SK-N-SH (cell line): ENCODE measurements around the gene PHEX. TPM values are rescaled to one million over a fixed set of nuclear protein-coding genes. Genes with fewer than 3 reads are reported as not detected.

ENCODE experiments used
- CTCF ChIA-PET: fragments of 300-600, 350-600 bp; formaldehyde crosslinking; extraction: SDS; loops from one replicate; lab custom pipeline; 2021; lab: Yijun Ruan, JAX
- POLR2A ChIA-PET: fragments of 350-600 bp; sonication (Branson Sonifier 250); formaldehyde crosslinking; extraction: SDS; loops from one replicate; lab custom pipeline; 2020; ENCODE audit warnings: antibody characterized with exemption, inconsistent platforms; lab: Yijun Ruan, JAX
- DNase-seq: peaks from one replicate; pipeline ENCODE4 v3.0.0; 2012
- H2AFZ ChIP-seq: fragments of 200-600 bp; sonication (generic); 2 replicates; pipeline ENCODE4 v1.8.1; 2016; ENCODE audit warnings: antibody characterized with exemption, mild to moderate bottlenecking, low read depth
- H3F3A ChIP-seq: fragments of 200-600 bp; sonication (generic); replicated peaks from 2 replicates; pipeline ENCODE3; 2016; ENCODE audit warnings: antibody characterized with exemption, mild to moderate bottlenecking; ENCODE audit not compliant: insufficient read depth
- H3K27ac ChIP-seq, 2 experiments: fragments of 200-500 bp in 1 of 2; fragments of 200-600 bp in 1 of 2; sonication (Bioruptor generic) in 1 of 2; sonication (generic), shearing (Covaris generic) in 1 of 2; 2 replicates each; pipeline versions ENCODE4 v1.5.1 to v1.6.1; 2014 to 2016; ENCODE audit warnings: low read depth in 2 of 2, inconsistent platforms in 1 of 2, low read length in 1 of 2, mild to moderate bottlenecking in 1 of 2, mixed read lengths in 1 of 2
- H3K27me3 ChIP-seq: fragments of 200-600 bp; sonication (generic), shearing (Covaris generic); 2 replicates; pipeline ENCODE4 v1.6.1; 2016; ENCODE audit warnings: mixed run types; ENCODE audit not compliant: insufficient read depth
- H3K36me3 ChIP-seq, 2 experiments: fragments of 200-500 bp in 1 of 2; fragments of 200-600 bp in 1 of 2; sonication (Bioruptor generic) in 1 of 2; sonication (generic) in 1 of 2; replicated peaks in 1 of 2; 2 replicates each; pipeline versions ENCODE3 to v1.5.1; 2014 to 2016; ENCODE audit warnings: low read length in 1 of 2, mild to moderate bottlenecking in 1 of 2; ENCODE audit not compliant: insufficient read depth in 2 of 2, control insufficient read depth in 1 of 2
- H3K4me1 ChIP-seq, 2 experiments: fragments of 200-500 bp in 1 of 2; fragments of 200-600 bp in 1 of 2; sonication (Bioruptor generic) in 1 of 2; sonication (generic), shearing (Covaris generic) in 1 of 2; 2 replicates each; pipeline versions ENCODE4 v1.5.1 to v1.6.1; 2014 to 2016; ENCODE audit warnings: low read depth in 1 of 2, low read length in 1 of 2, mixed run types in 1 of 2; ENCODE audit not compliant: insufficient read depth in 2 of 2, control insufficient read depth in 1 of 2
- H3K4me2 ChIP-seq: fragments of 200-600 bp; sonication (generic), shearing (Covaris generic); 2 replicates; pipeline ENCODE4 v1.6.1; 2017; ENCODE audit warnings: mixed run types
- H3K4me3 ChIP-seq, 2 experiments: fragments of 200-500 bp in 1 of 2; fragments of 200-600 bp in 1 of 2; sonication (Bioruptor generic) in 1 of 2; sonication (generic), shearing (Covaris generic) in 1 of 2; 2 replicates each; pipeline versions ENCODE4 v1.5.1 to v1.8.1; 2014 to 2016; ENCODE audit warnings: low read depth in 2 of 2, inconsistent platforms in 1 of 2, low read length in 1 of 2, mild to moderate bottlenecking in 1 of 2, mixed read lengths in 1 of 2, moderate library complexity in 1 of 2
- H3K79me2 ChIP-seq: fragments of 200-600 bp; sonication (generic); 2 replicates; pipeline ENCODE4 v1.8.1; 2017; ENCODE audit warnings: mild to moderate bottlenecking; ENCODE audit not compliant: insufficient read depth
- H3K9ac ChIP-seq: fragments of 200-600 bp; sonication (generic); 2 replicates; pipeline ENCODE4 v1.6.1; 2017; ENCODE audit warnings: mixed run types
- H3K9me2 ChIP-seq: fragments of 200-600 bp; sonication (generic); 2 replicates; pipeline ENCODE4 v1.6.1; 2017; ENCODE audit warnings: mixed run types
- H3K9me3 ChIP-seq: fragments of 200-600 bp; sonication (generic); 2 replicates; pipeline ENCODE4 v1.6.1; 2017; ENCODE audit warnings: mixed run types, mild to moderate bottlenecking, moderate library complexity
- H4K20me1 ChIP-seq: fragments of 200-600 bp; sonication (generic); 2 replicates; pipeline ENCODE4 v1.6.1; 2017; ENCODE audit warnings: mild to moderate bottlenecking, mixed run types; ENCODE audit not compliant: insufficient read depth
- FOSL2 ChIP-seq: IDR thresholded peaks from 2 replicates; pipeline ENCODE4 v1.4.0; 2012; ENCODE audit warnings: low read depth, mild to moderate bottlenecking, moderate library complexity, borderline replicate concordance
- GABPA ChIP-seq: IDR thresholded peaks from 2 replicates; pipeline ENCODE4 v1.4.0; 2012; ENCODE audit warnings: low read depth, mild to moderate bottlenecking
- MEF2A ChIP-seq: IDR thresholded peaks from 2 replicates; pipeline ENCODE4 v1.4.0; 2012; ENCODE audit warnings: low read depth, borderline replicate concordance
- REST ChIP-seq: IDR thresholded peaks from 2 replicates; pipeline ENCODE4 v1.6.1; 2012; ENCODE audit warnings: mild to moderate bottlenecking, low read depth, low read length, moderate library complexity
- RXRA ChIP-seq: IDR thresholded peaks from 2 replicates; pipeline ENCODE4 v1.4.0; 2012; ENCODE audit warnings: low read depth, mild to moderate bottlenecking, borderline replicate concordance
- SMC3 ChIP-seq: IDR thresholded peaks from 2 replicates; pipeline ENCODE4 v1.6.1; 2012; ENCODE audit warnings: low read depth, low read length, improper control_type of control experiment
- TAF1 ChIP-seq: IDR thresholded peaks from 2 replicates; pipeline ENCODE4 v1.6.1; 2012; ENCODE audit warnings: low read depth, mild to moderate bottlenecking, low read length, moderate library complexity, borderline replicate concordance
- TCF12 ChIP-seq: IDR thresholded peaks from 2 replicates; pipeline ENCODE4 v1.4.0; 2012
- TEAD4 ChIP-seq: IDR thresholded peaks from 2 replicates; pipeline ENCODE4 v1.4.0; 2012; ENCODE audit warnings: mild to moderate bottlenecking, borderline replicate concordance; ENCODE audit not compliant: insufficient read depth
- USF2 ChIP-seq: fragments of 150-350 bp; IDR thresholded peaks from 2 replicates; pipeline ENCODE4 v1.6.1; 2017; ENCODE audit warnings: antibody characterized with exemption, low read length, low read depth, borderline replicate concordance
- YY1 ChIP-seq: IDR thresholded peaks from 2 replicates; pipeline ENCODE4 v1.4.0; 2012; ENCODE audit warnings: low read depth, mild to moderate bottlenecking
- WGBS: methylation state at CpG from one replicate; pipeline ENCODE4 v1.1.6; 2017; ENCODE audit warnings: low lambda C conversion rate; 5-methylcytosine and 5-hydroxymethylcytosine counted together
- polyA plus RNA-seq, 3 experiments: library from polyadenylated mRNA; depleted of rRNA; stranded (reverse); fragments of >200 nt; gene quantifications; 2 replicates each; pipeline ENCODE4 v1.2.3, GENCODE V29; 2012

The PHEX gene
- polyA plus RNA-seq, 1 of the 3 experiments (the other 2 are of a cell fraction), result 0.35 TPM

GRCh38 chrX:22196149-22196548, 164.0 kb downstream of the PHEX start:
- Histone ChIP-seq H3K9me2 (no peaks in the 10 kb centered on the region), H3K4me2 (no peak overlapping the region), H3K4me3 (no peak overlapping the region), H3K9ac (no peak overlapping the region), H4K20me1 (no peaks in the 10 kb centered on the region), H2AFZ (no peak overlapping the region), H3K9me3 (no peaks in the 10 kb centered on the region), H3K27ac (no peak overlapping the region), H3K27me3 (no peaks in the 10 kb centered on the region), H3K36me3 (no peaks in the 10 kb centered on the region), H3K79me2 (no peaks in the 10 kb centered on the region), H3F3A (no peaks in the 10 kb centered on the region), H3K4me1 (no peaks in the 10 kb centered on the region)
- no peak for TF ChIP-seq MEF2A
- no peak for TF ChIP-seq USF2
- TF ChIP-seq FOSL2, result no peak
- TF ChIP-seq REST, result no peak
- TF ChIP-seq GABPA, result no peak
- no peak for TF ChIP-seq TCF12
- no peak for TF ChIP-seq SMC3
- TF ChIP-seq RXRA, result no peak
- no peak for TF ChIP-seq TAF1
- 45% methylated on average over 1 of the region's 1 CpG for WGBS
- no peak for DNase-seq
- ChIA-PET CTCF (interaction anchor here (1.5 kb wide), 1 partner anchor 60 kb away, joined by 3 read pairs; no protein-coding TSS in a partner anchor), POLR2A (no interaction called here)

GRCh38 chrX:22202251-22202650, 170.1 kb downstream of the PHEX start:
- TF ChIP-seq TEAD4 (no peak), YY1 (no peak)

More at GRCh38 chrX:22202251-22202650, 170.1 kb downstream of the PHEX start:
- CTCF ChIA-PET, result no interaction called here
- Histone ChIP-seq H3K9ac (no peak overlapping the region), H3K9me3 (no peaks in the 10 kb centered on the region), H4K20me1 (no peaks in the 10 kb centered on the region), H3K27ac (no peak overlapping the region), H3K9me2 (no peaks in the 10 kb centered on the region), H3K4me3 (no peak overlapping the region), H3K27me3 (no peaks in the 10 kb centered on the region; the same call in 1 of the 2 replicates), H2AFZ (no peak overlapping the region), H3K4me1 (no peaks in the 10 kb centered on the region), H3K79me2 (no peaks in the 10 kb centered on the region), H3K4me2 (no peak overlapping the region), H3K36me3 (no peaks in the 10 kb centered on the region), H3F3A (no peaks in the 10 kb centered on the region)
- POLR2A ChIA-PET, result no interaction called here
- no peak for DNase-seq
